H54 (cell line): Measurements from ENCODE around the gene GRIN2A.

Experiments used
- DNase-seq: peaks from one replicate; pipeline ENCODE4 v3.0.0; 2011; ENCODE audit warnings: low spot score, mixed read lengths; ENCODE audit not compliant: insufficient read length
- FAIRE-seq: peaks from 3 replicates; lab custom pipeline; 2011; peaks lifted over from hg19 to GRCh38; lab: Jason Lieb, UNC
- POLR2A ChIP-seq: IDR thresholded peaks from 2 replicates; pipeline ENCODE4 v1.6.1; 2011; ENCODE audit warnings: low read depth, mild to moderate bottlenecking, low read length

Gene GRIN2A

GRCh38 chr16:10136916-10137315 lies 45.3 kb downstream of the GRIN2A start:
- no peak for FAIRE-seq
- TF ChIP-seq POLR2A = no peak
- no peak for DNase-seq

- DNase-seq = no peak
- TF ChIP-seq POLR2A = no peak
- no peak for FAIRE-seq
Observed at GRCh38 chr16:10130538-10130937, 51.7 kb downstream of the GRIN2A start.

GRCh38 chr16:10128397-10129258 lies 53.6 kb downstream of the GRIN2A start:
- DNase-seq (no peak), FAIRE-seq (no peak)
- no peak for TF ChIP-seq POLR2A

- peak; percentile 11 for DNase-seq
- no peak for FAIRE-seq
- TF ChIP-seq POLR2A = no peak
Observed at GRCh38 chr16:10126686-10127085, 55.5 kb downstream of the GRIN2A start.

GRCh38 chr16:10123141-10123540 lies 59.1 kb downstream of the GRIN2A start:
- TF ChIP-seq POLR2A = no peak
- DNase-seq (no peak), FAIRE-seq (no peak)

GRCh38 chr16:10122546-10122945 lies 59.7 kb downstream of the GRIN2A start:
- TF ChIP-seq POLR2A = no peak
- FAIRE-seq = no peak
- no peak for DNase-seq

GRCh38 chr16:10121897-10122425 lies 60.3 kb downstream of the GRIN2A start:
- TF ChIP-seq POLR2A = no peak
- no peak for DNase-seq
- no peak for FAIRE-seq

- no peak for DNase-seq
- no peak for FAIRE-seq
Observed at GRCh38 chr16:10121491-10121890, 60.7 kb downstream of the GRIN2A start.

GRCh38 chr16:10120953-10121352 lies 61.3 kb downstream of the GRIN2A start:
- no peak for TF ChIP-seq POLR2A
- FAIRE-seq (no peak), DNase-seq (no peak)

More at GRCh38 chr16:10121491-10121890, 60.7 kb downstream of the GRIN2A start:
- TF ChIP-seq POLR2A = no peak

- DNase-seq = no peak
- no peak for FAIRE-seq
- TF ChIP-seq POLR2A = no peak
Observed at GRCh38 chr16:10114409-10114808, 67.8 kb downstream of the GRIN2A start.

- FAIRE-seq (no peak), DNase-seq (no peak)
- no peak for TF ChIP-seq POLR2A
Observed at GRCh38 chr16:10113248-10113647, 69.0 kb downstream of the GRIN2A start.

GRCh38 chr16:10112021-10112420 lies 70.2 kb downstream of the GRIN2A start:
- DNase-seq (no peak), FAIRE-seq (no peak)
- no peak for TF ChIP-seq POLR2A

GRCh38 chr16:10111156-10111761 lies 71.0 kb downstream of the GRIN2A start:
- DNase-seq (no peak), FAIRE-seq (no peak)
- TF ChIP-seq POLR2A = no peak

- DNase-seq (no peak), FAIRE-seq (no peak)
- TF ChIP-seq POLR2A = no peak
Observed at GRCh38 chr16:10110552-10110951, 71.7 kb downstream of the GRIN2A start.
